Adipocyte (in vitro differentiated cells): ENCODE data around the gene DPP6.

Experiments
- DNase-seq: peaks from one replicate; pipeline ENCODE4 v3.0.0-alpha.2; 2015; ENCODE audit warnings: low read depth
- H3K27me3 ChIP-seq: replicated peaks from 2 replicates; pipeline ENCODE4 v1.7.0; 2013; ENCODE audit warnings: mild to moderate bottlenecking, low read length, moderate library complexity; ENCODE audit not compliant: control insufficient read depth, insufficient read depth
- H3K36me3 ChIP-seq: 2 replicates; pipeline ENCODE4 v1.7.0; 2013; ENCODE audit warnings: low read length, mild to moderate bottlenecking, moderate library complexity; ENCODE audit not compliant: control insufficient read depth, insufficient read depth, severe bottlenecking
- H3K4me1 ChIP-seq: 2 replicates; pipeline ENCODE4 v1.7.0; 2013; ENCODE audit warnings: mild to moderate bottlenecking, low read length, moderate library complexity; ENCODE audit not compliant: control insufficient read depth, insufficient read depth
- H3K4me3 ChIP-seq: 2 replicates; pipeline ENCODE4 v1.7.0; 2013; ENCODE audit warnings: mild to moderate bottlenecking, low read length, moderate library complexity
- H3K9ac ChIP-seq: 2 replicates; pipeline ENCODE4 v1.7.0; 2013; ENCODE audit warnings: mild to moderate bottlenecking, low read length, moderate library complexity
- H3K9me3 ChIP-seq: 2 replicates; pipeline ENCODE4 v1.7.0; 2013; ENCODE audit warnings: mild to moderate bottlenecking, low read length, moderate library complexity; ENCODE audit not compliant: control insufficient read depth

Gene DPP6

GRCh38 chr7:154519229-154519628 is 467.0 kb downstream of the DPP6 start:
- H3K4me1 ChIP-seq = no peaks in the 10 kb centered on the region

GRCh38 chr7:154530136-154530535 is 477.9 kb downstream of the DPP6 start:
- Histone ChIP-seq H3K27me3 (no peaks in the 10 kb centered on the region), H3K36me3 (no peaks in the 10 kb centered on the region), H3K9ac (no peak overlapping the region), H3K4me1 (no peaks in the 10 kb centered on the region), H3K4me3 (no peak overlapping the region), H3K9me3 (peaks cover 11% of the 10 kb centered on the region)
- DNase-seq = no peak

More at GRCh38 chr7:154519229-154519628, 467.0 kb downstream of the DPP6 start:
- Histone ChIP-seq H3K4me3 (no peak overlapping the region), H3K9ac (no peak overlapping the region), H3K9me3 (peaks cover 4% of the 10 kb centered on the region), H3K27me3 (no peaks in the 10 kb centered on the region), H3K36me3 (no peaks in the 10 kb centered on the region)
- no peak for DNase-seq

GRCh38 chr7:154532771-154533170 is 480.6 kb downstream of the DPP6 start:
- no peak for DNase-seq
- Histone ChIP-seq H3K27me3 (no peaks in the 10 kb centered on the region), H3K4me3 (no peak overlapping the region), H3K9ac (no peak overlapping the region), H3K4me1 (no peaks in the 10 kb centered on the region), H3K9me3 (peaks cover 13% of the 10 kb centered on the region), H3K36me3 (no peaks in the 10 kb centered on the region)

GRCh38 chr7:154540596-154540995 is 488.4 kb downstream of the DPP6 start:
- Histone ChIP-seq H3K36me3 (no peaks in the 10 kb centered on the region), H3K27me3 (no peaks in the 10 kb centered on the region), H3K4me3 (no peak overlapping the region), H3K4me1 (no peaks in the 10 kb centered on the region), H3K9ac (no peak overlapping the region), H3K9me3 (peaks cover 2% of the 10 kb centered on the region)
- DNase-seq = no peak

GRCh38 chr7:154541606-154542005 is 489.4 kb downstream of the DPP6 start:
- Histone ChIP-seq H3K4me3 (no peak overlapping the region), H3K9me3 (peaks cover 2% of the 10 kb centered on the region), H3K4me1 (no peaks in the 10 kb centered on the region), H3K9ac (no peak overlapping the region), H3K36me3 (no peaks in the 10 kb centered on the region), H3K27me3 (no peaks in the 10 kb centered on the region)
- DNase-seq = no peak

GRCh38 chr7:154546946-154547587 is 494.9 kb downstream of the DPP6 start:
- Histone ChIP-seq H3K4me1 (no peaks in the 10 kb centered on the region), H3K9ac (no peak overlapping the region), H3K4me3 (no peak overlapping the region), H3K27me3 (no peaks in the 10 kb centered on the region), H3K36me3 (no peaks in the 10 kb centered on the region), H3K9me3 (no peaks in the 10 kb centered on the region)
- DNase-seq = no peak

GRCh38 chr7:154553711-154554265 is 501.6 kb downstream of the DPP6 start:
- H3K27me3 ChIP-seq = no peaks in the 10 kb centered on the region
- H3K4me3 ChIP-seq = no peak overlapping the region
- no peaks in the 10 kb centered on the region for H3K36me3 ChIP-seq
- no peak overlapping the region for H3K9ac ChIP-seq
- H3K4me1 ChIP-seq = no peaks in the 10 kb centered on the region
- no peak for DNase-seq
- no peaks in the 10 kb centered on the region for H3K9me3 ChIP-seq

- Histone ChIP-seq H3K36me3 (no peaks in the 10 kb centered on the region), H3K9me3 (peaks cover 3% of the 10 kb centered on the region), H3K4me3 (no peak overlapping the region), H3K27me3 (no peaks in the 10 kb centered on the region), H3K4me1 (no peaks in the 10 kb centered on the region), H3K9ac (no peak overlapping the region)
- no peak for DNase-seq
Measured at GRCh38 chr7:154559454-154559853, 507.3 kb downstream of the DPP6 start.

- Histone ChIP-seq H3K4me1 (no peaks in the 10 kb centered on the region), H3K9ac (no peak overlapping the region), H3K9me3 (peaks cover 3% of the 10 kb centered on the region), H3K27me3 (no peaks in the 10 kb centered on the region), H3K36me3 (no peaks in the 10 kb centered on the region), H3K4me3 (no peak overlapping the region)
- DNase-seq = no peak
Measured at GRCh38 chr7:154564676-154565075, 512.5 kb downstream of the DPP6 start.

GRCh38 chr7:154566877-154567276 is 514.7 kb downstream of the DPP6 start:
- Histone ChIP-seq H3K36me3 (no peaks in the 10 kb centered on the region), H3K27me3 (no peaks in the 10 kb centered on the region), H3K9ac (no peak overlapping the region), H3K9me3 (no peaks in the 10 kb centered on the region), H3K4me1 (no peaks in the 10 kb centered on the region), H3K4me3 (no peak overlapping the region)
- DNase-seq = no peak

- Histone ChIP-seq H3K9ac (no peak overlapping the region), H3K4me1 (no peaks in the 10 kb centered on the region), H3K27me3 (no peaks in the 10 kb centered on the region), H3K36me3 (no peaks in the 10 kb centered on the region), H3K4me3 (no peak overlapping the region), H3K9me3 (no peaks in the 10 kb centered on the region)
- no peak for DNase-seq
Measured at GRCh38 chr7:154568346-154568745, 516.1 kb downstream of the DPP6 start.

GRCh38 chr7:154569916-154570315 is 517.7 kb downstream of the DPP6 start:
- H3K4me1 ChIP-seq = no peaks in the 10 kb centered on the region
- H3K27me3 ChIP-seq = no peaks in the 10 kb centered on the region
- no peaks in the 10 kb centered on the region for H3K9me3 ChIP-seq
- no peak overlapping the region for H3K4me3 ChIP-seq
- no peak for DNase-seq
- H3K9ac ChIP-seq = no peak overlapping the region
- no peaks in the 10 kb centered on the region for H3K36me3 ChIP-seq
